Superior temporal gyrus (tissue), 1 donor: Measurements from ENCODE around the gene NTRK1.

ENCODE experiments used
- DNase-seq: peaks from one replicate; pipeline ENCODE4 v3.0.0-alpha.2; 2016; ENCODE audit errors: extremely low spot score

NTRK1 gene

GRCh38 chr1:156838972-156839371 lies 21.7 kb upstream of the NTRK1 start:
- peak; percentile 28 for DNase-seq

- DNase-seq: no peak
Measured at GRCh38 chr1:156839426-156840109, 21.1 kb upstream of the NTRK1 start.

GRCh38 chr1:156840186-156840897 lies 20.3 kb upstream of the NTRK1 start:
- DNase-seq: no peak

GRCh38 chr1:156840898-156841279 lies 19.8 kb upstream of the NTRK1 start:
- DNase-seq: no peak

GRCh38 chr1:156841295-156841855 lies 19.3 kb upstream of the NTRK1 start:
- no peak for DNase-seq

GRCh38 chr1:156842618-156843300 lies 17.9 kb upstream of the NTRK1 start:
- no peak for DNase-seq

GRCh38 chr1:156844102-156844501 lies 16.6 kb upstream of the NTRK1 start:
- DNase-seq: no peak

GRCh38 chr1:156844638-156845037 lies 16.0 kb upstream of the NTRK1 start:
- DNase-seq: no peak

- DNase-seq: no peak
Measured at GRCh38 chr1:156845055-156845952, 15.4 kb upstream of the NTRK1 start.

GRCh38 chr1:156845953-156846545 lies 14.6 kb upstream of the NTRK1 start:
- no peak for DNase-seq

GRCh38 chr1:156846643-156847042 lies 14.0 kb upstream of the NTRK1 start:
- no peak for DNase-seq

- DNase-seq: no peak
Measured at GRCh38 chr1:156847591-156848460, 12.8 kb upstream of the NTRK1 start.

- no peak for DNase-seq
Measured at GRCh38 chr1:156848461-156849150, 12.1 kb upstream of the NTRK1 start.

- no peak for DNase-seq
Measured at GRCh38 chr1:156849151-156849496, 11.5 kb upstream of the NTRK1 start.

- DNase-seq: no peak
Measured at GRCh38 chr1:156851779-156852417, 8.8 kb upstream of the NTRK1 start.

- peak; percentile 40 for DNase-seq
Measured at GRCh38 chr1:156852418-156852874, 8.2 kb upstream of the NTRK1 start.

GRCh38 chr1:156853761-156854160 lies 6.9 kb upstream of the NTRK1 start:
- DNase-seq: no peak

GRCh38 chr1:156854634-156855033 lies 6.0 kb upstream of the NTRK1 start:
- DNase-seq: no peak

GRCh38 chr1:156856282-156856785 lies 4.3 kb upstream of the NTRK1 start:
- DNase-seq: no peak
